Suprapubic skin (tissue), 4 donors: ENCODE results near the gene UBE2QL1. TPM values are rescaled to one million over a fixed set of nuclear protein-coding genes. Genes with fewer than 3 reads are reported as not detected.

Source experiments
- DNase-seq, 2 donors: peaks; one replicate each; pipeline ENCODE4 v3.0.0-alpha.2; 2019; ENCODE audit warnings: low spot score in 2 of 2
- H3K27ac ChIP-seq: fragments of 200-600 bp; sonication (generic); one replicate; pipeline ENCODE4 v1.5.1; 2019
- H3K27me3 ChIP-seq: fragments of 200-600 bp; sonication (generic); one replicate; pipeline ENCODE4 v1.5.1; 2019
- H3K36me3 ChIP-seq: fragments of 200-600 bp; sonication (generic); one replicate; pipeline ENCODE4 v1.5.1; 2019
- H3K4me1 ChIP-seq: fragments of 200-600 bp; sonication (generic); one replicate; pipeline ENCODE4 v1.5.1; 2019
- H3K4me3 ChIP-seq: fragments of 200-600 bp; sonication (generic); one replicate; pipeline ENCODE4 v1.5.1; 2019; ENCODE audit warnings: mild to moderate bottlenecking
- H3K9me3 ChIP-seq: fragments of 200-600 bp; sonication (generic); one replicate; pipeline ENCODE4 v1.5.1; 2019
- EP300 ChIP-seq: sonication (generic); formaldehyde crosslinking; IDR thresholded peaks from one replicate; pipeline ENCODE4 v1.6.1; 2017; ENCODE audit warnings: antibody characterized with exemption
- POLR2A ChIP-seq, 2 donors: fragments of 450-650 bp; IDR thresholded peaks; one replicate each; pipeline ENCODE4 v1.6.1; 2017; ENCODE audit warnings: antibody characterized with exemption in 2 of 2, mild to moderate bottlenecking in 2 of 2, moderate library complexity in 2 of 2
- POLR2AphosphoS5 ChIP-seq, 3 donors: sonication (generic); formaldehyde crosslinking; IDR thresholded peaks; one replicate each; pipeline ENCODE4 v1.6.1; 2017; ENCODE audit warnings: antibody characterized with exemption in 3 of 3
- WGBS: methylation state at CpG from one replicate; pipeline ENCODE4 v1.1.5; 2018; 5-methylcytosine and 5-hydroxymethylcytosine counted together
- total RNA-seq, 4 donors: library from RNA; depleted of rRNA; stranded (reverse); fragments of >200 nt; gene quantifications; one replicate each; pipeline ENCODE4 v1.1.0, GENCODE V29; 2016
- TF ChIP-seq, protein P1 (sequence below), 2 donors: fragments of 200-600 bp in 1 of 2; fragments of 450-650 bp in 1 of 2; sonication (generic) in 1 of 2; IDR thresholded peaks; one replicate each; pipeline ENCODE4 v1.5.1; 2016 to 2019; ENCODE audit warnings: antibody characterized with exemption in 2 of 2, mild to moderate bottlenecking in 1 of 2, moderate library complexity in 1 of 2

UBE2QL1 gene
- total RNA-seq, 4 donors from 2014 or later: 1.1 to 5.0 (median 3.2) TPM

- 78% methylated on average over 6 of the region's 6 CpGs for WGBS
Measured at GRCh38 chr5:6476313-6476661, 27.6 kb downstream of the UBE2QL1 start.

DNA sequence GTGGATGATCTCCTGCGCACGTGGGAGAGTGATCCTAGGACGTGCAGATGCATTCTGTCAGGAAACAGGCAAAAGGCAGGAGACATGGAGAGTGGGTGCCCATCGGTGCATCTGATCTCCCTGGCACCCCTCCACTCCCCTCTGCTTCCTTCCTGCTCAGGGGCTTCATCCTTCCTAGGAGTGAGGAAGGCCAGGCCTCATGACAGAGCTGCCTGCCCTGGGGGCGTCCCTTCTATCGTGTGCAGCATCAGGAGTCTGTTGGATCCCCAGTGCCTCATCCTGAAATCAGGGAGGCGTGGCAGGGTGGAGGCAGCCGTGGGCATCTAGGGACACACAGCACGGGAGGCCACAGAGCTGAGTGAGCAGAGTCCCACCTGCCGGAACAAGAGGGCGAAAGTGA lies 30.1 kb downstream of the UBE2QL1 start:
- WGBS: 93% methylated on average over 11 of the region's 11 CpGs
- no peaks in the 10 kb centered on the region for H3K4me1 ChIP-seq
- H3K27ac ChIP-seq: no peak overlapping the region
- H3K36me3 ChIP-seq: no peaks in the 10 kb centered on the region
- no peaks in the 10 kb centered on the region for H3K27me3 ChIP-seq
- H3K4me3 ChIP-seq: no peak overlapping the region
- H3K9me3 ChIP-seq: no peaks in the 10 kb centered on the region
- no peak for TF ChIP-seq POLR2A (IDR thresholded peaks at IDR 0.05)
- TF ChIP-seq POLR2AphosphoS5 (IDR thresholded peaks at IDR 0.05): no peak
- TF ChIP-seq EP300: no peak
- TF ChIP-seq, protein P1, sequence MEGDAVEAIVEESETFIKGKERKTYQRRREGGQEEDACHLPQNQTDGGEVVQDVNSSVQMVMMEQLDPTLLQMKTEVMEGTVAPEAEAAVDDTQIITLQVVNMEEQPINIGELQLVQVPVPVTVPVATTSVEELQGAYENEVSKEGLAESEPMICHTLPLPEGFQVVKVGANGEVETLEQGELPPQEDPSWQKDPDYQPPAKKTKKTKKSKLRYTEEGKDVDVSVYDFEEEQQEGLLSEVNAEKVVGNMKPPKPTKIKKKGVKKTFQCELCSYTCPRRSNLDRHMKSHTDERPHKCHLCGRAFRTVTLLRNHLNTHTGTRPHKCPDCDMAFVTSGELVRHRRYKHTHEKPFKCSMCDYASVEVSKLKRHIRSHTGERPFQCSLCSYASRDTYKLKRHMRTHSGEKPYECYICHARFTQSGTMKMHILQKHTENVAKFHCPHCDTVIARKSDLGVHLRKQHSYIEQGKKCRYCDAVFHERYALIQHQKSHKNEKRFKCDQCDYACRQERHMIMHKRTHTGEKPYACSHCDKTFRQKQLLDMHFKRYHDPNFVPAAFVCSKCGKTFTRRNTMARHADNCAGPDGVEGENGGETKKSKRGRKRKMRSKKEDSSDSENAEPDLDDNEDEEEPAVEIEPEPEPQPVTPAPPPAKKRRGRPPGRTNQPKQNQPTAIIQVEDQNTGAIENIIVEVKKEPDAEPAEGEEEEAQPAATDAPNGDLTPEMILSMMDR (IDR thresholded peaks at IDR 0.05): no peak
- no peak for DNase-seq

More at GRCh38 chr5:6476313-6476661, 27.6 kb downstream of the UBE2QL1 start:
- no peaks in the 10 kb centered on the region for H3K36me3 ChIP-seq
- no peak overlapping the region for H3K4me3 ChIP-seq
- no peaks in the 10 kb centered on the region for H3K4me1 ChIP-seq
- no peaks in the 10 kb centered on the region for H3K9me3 ChIP-seq
- no peaks in the 10 kb centered on the region for H3K27me3 ChIP-seq
- no peak for TF ChIP-seq POLR2A (IDR thresholded peaks at IDR 0.05)
- TF ChIP-seq EP300: no peak
- TF ChIP-seq, protein P1 (IDR thresholded peaks at IDR 0.05): no peak
- TF ChIP-seq POLR2AphosphoS5 (IDR thresholded peaks at IDR 0.05): no peak
- DNase-seq: no peak
- H3K27ac ChIP-seq: no peak overlapping the region

GRCh38 chr5:6480133-6481051 lies 31.7 kb downstream of the UBE2QL1 start:
- H3K4me1 ChIP-seq: no peaks in the 10 kb centered on the region
- WGBS: 88% methylated on average over 15 of the region's 15 CpGs

DNA sequence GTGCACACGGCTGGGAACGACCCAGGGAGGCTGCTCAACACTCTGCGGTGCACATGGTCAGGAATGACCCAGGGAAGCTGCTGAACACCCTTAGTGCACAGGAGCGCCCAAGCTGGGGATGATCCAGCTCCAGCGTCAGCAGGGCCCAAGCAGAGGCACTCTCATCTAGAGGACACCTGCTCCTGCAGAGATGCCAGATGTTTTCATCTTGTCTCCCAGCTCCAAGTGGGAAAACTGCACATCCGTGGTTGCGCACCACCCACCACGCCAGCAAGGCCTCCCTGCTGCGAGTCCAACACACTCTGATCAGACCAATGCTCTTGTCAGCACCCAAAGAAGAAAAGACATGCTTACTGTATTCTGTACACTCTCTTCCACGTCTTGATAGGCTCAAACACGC lies 34.1 kb downstream of the UBE2QL1 start:
- no peak overlapping the region for H3K4me3 ChIP-seq
- no peak for DNase-seq
- no peaks in the 10 kb centered on the region for H3K36me3 ChIP-seq
- no peak overlapping the region for H3K27ac ChIP-seq
- H3K9me3 ChIP-seq: no peaks in the 10 kb centered on the region
- TF ChIP-seq POLR2AphosphoS5 (IDR thresholded peaks at IDR 0.05) (no peak), EP300 (no peak), POLR2A (IDR thresholded peaks at IDR 0.05) (no peak)
- TF ChIP-seq, protein P1 (IDR thresholded peaks at IDR 0.05): no peak
- H3K27me3 ChIP-seq: no peaks in the 10 kb centered on the region
- 95% methylated on average over 11 of the region's 11 CpGs for whole genome bisulfite sequencing
- H3K4me1 ChIP-seq: no peaks in the 10 kb centered on the region

More at GRCh38 chr5:6480133-6481051, 31.7 kb downstream of the UBE2QL1 start:
- Histone ChIP-seq H3K27me3 (no peaks in the 10 kb centered on the region), H3K4me3 (no peak overlapping the region), H3K36me3 (no peaks in the 10 kb centered on the region), H3K9me3 (no peaks in the 10 kb centered on the region), H3K27ac (no peak overlapping the region)
- TF ChIP-seq EP300 (no peak), POLR2AphosphoS5 (IDR thresholded peaks at IDR 0.05) (no peak), POLR2A (IDR thresholded peaks at IDR 0.05) (no peak)
- TF ChIP-seq, protein P1 (IDR thresholded peaks at IDR 0.05): no peak
- no peak for DNase-seq

- H3K36me3 ChIP-seq: no peaks in the 10 kb centered on the region
- no peak overlapping the region for H3K27ac ChIP-seq
- no peaks in the 10 kb centered on the region for H3K27me3 ChIP-seq
- no peak for DNase-seq
- no peaks in the 10 kb centered on the region for H3K9me3 ChIP-seq
- H3K4me1 ChIP-seq: no peaks in the 10 kb centered on the region
- H3K4me3 ChIP-seq: no peak overlapping the region
- WGBS: 71% methylated on average over 8 of the region's 9 CpGs
- TF ChIP-seq EP300 (no peak), POLR2AphosphoS5 (IDR thresholded peaks at IDR 0.05) (no peak), POLR2A (IDR thresholded peaks at IDR 0.05) (no peak)
- TF ChIP-seq, protein P1 (IDR thresholded peaks at IDR 0.05): no peak
Measured at GRCh38 chr5:6483880-6484382, 35.3 kb downstream of the UBE2QL1 start.
